ENCODE data around the gene HMGCS2.

DNA sequence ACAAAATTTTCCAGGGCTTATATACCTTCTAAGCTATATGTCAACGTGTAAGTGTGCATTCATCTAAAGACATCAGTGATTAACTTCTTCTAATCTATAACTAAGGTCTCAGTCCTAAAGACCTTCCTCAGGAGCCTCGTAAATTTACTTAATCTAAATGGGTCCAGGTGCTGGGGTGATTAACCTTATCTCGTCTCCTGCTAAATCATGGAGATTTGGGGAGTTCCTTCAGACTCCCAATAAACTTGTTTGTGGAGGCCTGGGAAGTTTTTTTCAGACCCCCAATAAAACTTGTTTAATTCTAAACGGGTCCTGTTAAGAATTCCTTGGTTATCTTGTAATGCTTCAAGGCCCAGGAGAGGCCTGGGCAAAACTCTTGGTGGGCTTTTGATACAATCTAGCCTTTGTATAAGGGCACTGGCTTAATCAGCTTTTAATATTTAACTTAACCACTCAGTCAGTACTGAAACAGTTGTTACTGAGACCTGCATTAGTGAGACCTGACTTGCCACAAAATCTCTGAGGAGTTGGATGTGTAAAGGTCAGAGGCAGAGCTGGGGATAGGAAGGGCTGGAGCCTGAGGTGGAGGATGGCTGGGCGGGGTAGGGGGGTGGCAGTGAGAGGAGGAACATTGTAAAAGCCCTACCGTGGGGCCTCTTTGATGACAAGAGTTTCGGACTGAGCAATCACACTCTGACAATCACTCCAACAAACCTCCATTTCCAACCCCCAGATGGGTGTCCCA lies 6.2 kb upstream of the HMGCS2 start:
- TF ChIP-seq, protein P1, sequence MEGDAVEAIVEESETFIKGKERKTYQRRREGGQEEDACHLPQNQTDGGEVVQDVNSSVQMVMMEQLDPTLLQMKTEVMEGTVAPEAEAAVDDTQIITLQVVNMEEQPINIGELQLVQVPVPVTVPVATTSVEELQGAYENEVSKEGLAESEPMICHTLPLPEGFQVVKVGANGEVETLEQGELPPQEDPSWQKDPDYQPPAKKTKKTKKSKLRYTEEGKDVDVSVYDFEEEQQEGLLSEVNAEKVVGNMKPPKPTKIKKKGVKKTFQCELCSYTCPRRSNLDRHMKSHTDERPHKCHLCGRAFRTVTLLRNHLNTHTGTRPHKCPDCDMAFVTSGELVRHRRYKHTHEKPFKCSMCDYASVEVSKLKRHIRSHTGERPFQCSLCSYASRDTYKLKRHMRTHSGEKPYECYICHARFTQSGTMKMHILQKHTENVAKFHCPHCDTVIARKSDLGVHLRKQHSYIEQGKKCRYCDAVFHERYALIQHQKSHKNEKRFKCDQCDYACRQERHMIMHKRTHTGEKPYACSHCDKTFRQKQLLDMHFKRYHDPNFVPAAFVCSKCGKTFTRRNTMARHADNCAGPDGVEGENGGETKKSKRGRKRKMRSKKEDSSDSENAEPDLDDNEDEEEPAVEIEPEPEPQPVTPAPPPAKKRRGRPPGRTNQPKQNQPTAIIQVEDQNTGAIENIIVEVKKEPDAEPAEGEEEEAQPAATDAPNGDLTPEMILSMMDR (IDR thresholded peaks at IDR 0.05), result no peak
- TF ChIP-seq POLR2A (IDR thresholded peaks at IDR 0.05; ENCODE audit: low read depth) (no peak), POLR2AphosphoS5 (IDR thresholded peaks at IDR 0.05) (no peak), EP300 (IDR thresholded peaks at IDR 0.05) (no peak)
